Hippocampal formation (tissue), 2 donors: Measurements from ENCODE around the gene OR5AU1.

Source experiments
- DNase-seq, 2 donors: peaks; one replicate each; lab custom pipeline; 2025; lab: John Stamatoyannopoulos, UW

The OR5AU1 gene

DNA sequence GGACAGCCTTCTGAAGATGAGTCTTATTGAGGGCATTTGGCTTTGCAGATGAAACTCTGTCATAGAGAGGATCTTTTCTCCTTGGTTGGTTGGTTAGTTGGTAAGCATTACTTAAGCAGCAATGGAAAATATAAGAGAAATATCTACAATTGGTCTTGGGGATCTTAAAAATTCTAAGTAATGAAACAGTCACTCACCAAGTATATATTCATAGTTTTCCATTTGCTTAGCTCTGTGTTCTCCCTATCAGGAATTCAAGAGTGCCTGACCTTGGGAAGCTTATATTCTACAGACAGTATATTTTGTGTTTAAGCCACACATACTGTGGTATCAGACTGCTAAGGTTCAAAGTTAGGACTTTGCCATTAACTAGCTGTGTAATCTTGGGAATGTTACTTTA is at the start of gene OR5AU1:
OR5AU1 (minus strand) TSS at position 101 of the 400 bp plus-strand sequence. CDS start 191 bp downstream, outside the sequence.
- no peak for DNase-seq

DNA sequence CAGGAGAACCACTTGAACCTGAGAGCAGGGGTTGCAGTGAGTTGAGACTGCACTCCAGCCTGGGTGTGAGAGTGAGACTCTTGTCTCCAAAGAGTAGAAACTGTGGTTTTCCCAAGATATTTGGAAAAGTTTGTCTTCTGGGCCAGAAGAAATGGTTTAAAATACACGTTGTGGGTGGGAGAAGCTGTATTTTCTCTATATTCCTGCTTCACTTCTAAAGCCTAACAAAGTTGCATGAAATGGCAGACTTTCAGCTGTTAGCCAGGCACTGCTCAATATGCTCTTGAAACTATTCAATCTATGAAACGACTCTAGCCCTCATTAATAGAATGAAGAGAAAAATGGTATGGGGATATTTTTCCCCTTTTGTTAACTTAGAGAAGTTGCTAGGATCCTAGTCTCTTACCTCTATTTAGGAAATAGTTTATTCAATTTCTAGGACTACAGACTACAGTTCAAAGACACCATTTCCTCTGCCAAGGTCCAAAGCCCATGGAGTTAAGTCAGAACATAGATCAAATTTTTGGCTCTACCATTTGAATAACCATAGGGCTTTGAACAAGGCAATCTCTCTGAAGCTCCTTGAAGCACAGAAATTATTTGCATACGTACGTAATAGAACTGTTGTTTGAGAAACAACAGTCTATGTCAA is 49.3 kb upstream of the OR5AU1 start:
- DNase-seq, result no peak

DNA sequence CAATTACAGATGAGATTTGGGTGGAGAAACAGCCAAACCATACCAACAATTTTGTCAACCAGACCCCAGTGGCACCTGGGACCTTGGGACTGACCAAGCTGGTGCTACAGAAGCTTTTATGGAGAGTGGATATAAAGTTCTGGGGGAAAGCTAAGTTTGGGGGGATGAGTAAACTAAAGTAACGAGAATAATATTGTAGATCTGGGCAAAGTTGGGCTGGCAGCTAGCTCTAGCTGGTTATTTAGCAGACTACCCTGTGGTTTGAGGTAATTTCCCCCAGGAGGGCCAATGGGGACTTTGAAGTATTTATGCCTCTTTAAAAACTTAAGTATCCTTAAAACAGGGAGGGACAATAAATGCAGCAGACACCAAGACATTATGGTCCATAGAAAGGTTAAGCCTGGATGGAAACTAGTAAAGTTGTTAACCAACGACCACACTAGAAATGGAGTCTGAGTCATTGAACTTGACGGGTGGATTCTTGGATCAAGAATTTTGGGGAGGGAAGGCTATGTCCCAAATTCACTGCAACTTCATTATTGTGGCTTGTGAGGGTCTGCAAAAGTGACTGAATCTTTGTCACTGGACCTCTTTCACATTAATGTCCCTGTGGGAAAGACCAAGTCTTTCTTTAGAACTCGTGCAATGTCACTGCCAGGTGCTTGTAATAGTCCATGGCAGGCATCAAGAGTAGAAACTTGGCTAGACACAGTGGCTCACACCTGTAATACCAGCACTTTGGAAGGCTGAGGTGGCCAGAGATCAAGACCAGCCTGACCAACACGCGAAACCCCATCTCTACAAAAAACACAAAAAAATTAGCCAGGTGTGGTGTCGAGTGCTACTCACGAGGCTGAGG is 48.5 kb upstream of the OR5AU1 start:
- DNase-seq, result no peak

DNA sequence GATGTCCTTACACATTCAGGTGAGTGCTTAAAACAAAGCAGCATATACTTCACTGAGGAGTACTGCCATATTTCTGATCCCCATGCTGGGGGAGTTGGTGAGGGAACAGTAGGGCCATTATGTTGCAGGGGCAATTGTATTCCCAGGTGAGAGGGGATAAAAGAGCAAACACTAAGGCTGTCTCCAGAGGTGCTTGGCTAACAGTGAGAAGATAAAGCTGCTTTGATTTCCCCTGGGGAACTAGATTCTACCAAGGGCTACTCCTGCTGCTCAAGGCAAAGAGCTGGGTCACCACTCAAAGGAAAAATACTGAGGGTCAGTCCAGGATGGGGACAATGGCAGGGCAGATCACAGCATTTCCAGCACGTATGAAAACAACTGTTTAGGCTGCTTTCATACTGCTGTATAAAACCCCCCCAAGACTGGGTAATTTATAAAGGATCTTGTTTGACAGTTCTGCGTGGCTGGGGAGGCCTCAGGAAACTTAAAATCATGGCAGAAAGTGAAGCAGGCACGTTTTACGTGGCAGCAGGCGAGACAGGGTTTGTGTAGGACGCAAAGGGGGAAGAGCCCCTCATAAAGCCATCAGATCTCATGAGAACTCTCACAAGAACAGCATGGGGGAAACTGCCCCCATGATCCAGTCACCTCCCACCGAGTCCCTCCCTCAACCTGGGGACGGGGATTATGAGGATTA is 47.8 kb upstream of the OR5AU1 start:
- no peak for DNase-seq

DNA sequence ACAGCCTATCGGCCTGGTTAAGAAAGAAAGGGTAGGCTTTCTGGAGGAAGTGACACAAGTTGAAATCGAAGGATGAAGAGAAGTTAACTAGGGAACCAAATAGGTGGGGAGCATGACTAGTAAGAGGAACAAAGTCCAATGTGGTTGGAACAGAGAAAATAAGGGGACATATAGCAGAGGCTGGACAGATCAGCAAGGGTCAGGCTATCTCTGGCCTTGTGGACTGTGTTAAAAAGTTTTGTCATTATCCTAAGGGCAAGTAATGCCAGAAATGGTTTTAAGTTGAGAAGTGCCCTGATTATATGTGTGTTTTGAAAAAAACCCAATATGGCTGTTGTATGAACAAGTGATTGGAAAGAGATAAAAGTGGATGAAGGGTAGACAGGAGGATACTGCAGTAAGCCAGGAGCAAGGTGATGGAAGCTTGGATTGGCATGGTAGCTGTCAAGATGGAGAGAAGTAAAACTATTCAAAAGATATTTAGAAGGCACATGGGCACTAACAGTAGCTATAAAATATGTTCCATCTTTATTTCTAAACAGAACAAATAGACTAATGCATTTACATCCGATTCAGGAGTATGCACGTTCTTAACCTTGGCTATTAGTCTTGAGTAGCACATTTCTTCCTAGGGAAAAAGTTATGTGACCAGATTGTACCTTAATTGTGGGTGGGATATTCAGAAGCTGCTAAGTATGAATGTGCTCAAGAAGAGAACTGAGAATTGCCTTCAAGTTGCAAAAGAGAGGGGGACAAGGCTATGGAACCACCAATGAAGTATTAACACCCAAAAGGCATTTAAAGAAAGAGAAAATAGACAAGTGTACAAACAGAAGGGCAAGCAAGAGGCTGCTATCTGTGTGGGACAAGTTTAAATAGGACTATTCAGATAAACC is 46.8 kb upstream of the OR5AU1 start:
- no peak for DNase-seq

DNA sequence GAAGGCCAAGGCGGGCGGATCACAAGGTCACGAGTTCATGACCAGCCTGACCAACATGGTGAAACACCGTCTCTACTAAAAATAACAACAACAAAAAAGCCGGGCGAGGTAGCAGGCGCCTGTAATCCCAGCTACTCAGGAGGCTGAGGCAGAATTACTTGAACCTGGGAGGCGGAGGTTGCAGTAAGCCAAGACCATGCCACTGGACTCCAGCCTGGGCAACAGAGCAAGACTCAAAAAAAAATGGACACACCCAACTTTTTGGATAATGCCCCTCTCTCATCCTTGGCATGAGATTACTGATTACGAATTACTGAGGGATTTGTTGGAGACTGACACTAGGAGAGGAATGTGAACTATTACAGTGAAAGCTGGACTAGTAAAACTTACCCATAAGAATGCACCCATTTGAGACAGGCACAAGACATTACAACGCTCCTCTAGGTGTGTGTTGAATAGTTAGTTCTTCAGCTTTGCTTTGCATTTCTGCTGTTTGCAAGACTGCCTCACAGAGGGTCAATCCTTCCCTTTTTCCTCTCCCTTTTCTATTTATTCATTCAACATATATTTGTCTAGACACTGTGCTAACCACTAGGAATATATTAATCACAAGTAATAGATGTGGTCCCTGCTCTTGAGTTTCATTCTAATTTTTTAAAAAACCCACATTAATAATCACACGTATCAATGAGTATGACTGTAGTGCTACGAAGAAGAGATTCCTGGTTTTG is 46.0 kb upstream of the OR5AU1 start:
- DNase-seq, result no peak

DNA sequence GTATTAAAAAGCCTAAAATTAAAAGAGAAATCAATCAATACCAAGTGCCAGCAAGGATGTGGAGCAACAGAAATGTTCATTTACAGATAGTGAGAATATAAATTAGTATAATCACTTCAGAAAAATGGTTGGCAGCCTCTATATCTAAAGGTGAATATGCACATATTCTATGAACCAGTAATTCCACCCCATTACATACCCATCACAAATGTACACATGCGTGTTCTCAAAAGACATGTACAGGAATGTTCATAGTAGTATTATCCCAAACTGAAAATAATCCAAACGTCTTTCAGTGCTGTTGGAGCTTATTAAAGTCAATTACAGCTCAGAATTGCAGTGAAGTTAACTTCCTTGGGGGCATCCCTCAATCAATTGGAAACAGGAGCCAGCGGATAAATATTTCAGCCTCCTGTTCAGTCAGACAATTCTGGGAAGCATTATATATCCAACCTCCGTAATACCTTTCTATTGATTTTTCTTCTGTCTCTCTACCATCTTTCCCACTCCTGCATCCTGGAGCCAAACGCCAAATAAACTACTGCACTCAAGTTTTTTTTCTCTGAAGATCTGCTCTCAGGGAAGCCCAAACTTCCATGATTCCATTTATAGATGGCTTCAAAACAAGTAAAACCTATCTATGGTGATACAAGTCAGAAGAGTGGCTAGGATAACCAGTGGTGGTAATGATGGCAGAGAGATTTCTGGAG is 45.0 kb upstream of the OR5AU1 start:
- DNase-seq, result no peak

DNA sequence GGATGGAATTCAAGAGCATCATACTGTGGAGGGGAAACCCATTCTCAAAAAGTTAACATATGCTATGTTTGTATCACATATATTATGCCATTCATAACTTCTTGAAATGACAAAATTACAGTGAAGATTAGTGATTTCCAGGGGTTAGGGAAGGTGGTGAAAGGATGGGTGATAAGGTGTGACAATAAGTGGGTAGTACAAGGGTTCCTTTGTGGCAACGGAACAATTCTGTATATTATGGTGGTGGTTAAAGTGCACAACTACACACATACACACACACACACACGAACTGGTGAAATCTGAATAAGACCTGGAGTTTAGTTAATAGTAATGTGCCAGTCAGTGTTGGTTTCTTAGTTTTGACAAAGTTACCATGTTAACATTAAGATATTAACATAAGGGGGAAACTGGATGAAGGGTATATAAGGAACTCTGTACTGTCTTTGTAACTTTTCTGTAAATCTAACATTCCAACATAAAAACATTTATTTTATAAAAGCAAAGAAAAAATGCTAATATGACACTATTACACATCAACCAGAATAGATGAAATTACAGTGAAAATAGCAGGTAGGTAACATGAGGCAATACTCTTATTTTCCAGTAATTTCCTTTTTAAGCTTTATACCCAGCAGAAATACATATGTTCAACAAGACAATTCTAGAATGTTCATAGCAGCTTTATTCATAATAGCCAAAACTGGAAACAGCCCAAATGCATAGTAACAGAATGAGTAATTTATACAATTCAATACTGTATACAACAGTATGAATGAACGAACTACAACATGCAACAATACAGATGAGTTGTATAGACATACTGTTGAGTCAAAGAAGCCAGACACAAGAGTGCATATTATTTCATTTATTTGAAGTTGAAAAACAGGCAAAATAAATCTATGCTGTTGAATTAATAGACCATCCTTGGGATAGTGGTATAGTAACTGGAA is 44.0 kb upstream of the OR5AU1 start:
- DNase-seq, result no peak

DNA sequence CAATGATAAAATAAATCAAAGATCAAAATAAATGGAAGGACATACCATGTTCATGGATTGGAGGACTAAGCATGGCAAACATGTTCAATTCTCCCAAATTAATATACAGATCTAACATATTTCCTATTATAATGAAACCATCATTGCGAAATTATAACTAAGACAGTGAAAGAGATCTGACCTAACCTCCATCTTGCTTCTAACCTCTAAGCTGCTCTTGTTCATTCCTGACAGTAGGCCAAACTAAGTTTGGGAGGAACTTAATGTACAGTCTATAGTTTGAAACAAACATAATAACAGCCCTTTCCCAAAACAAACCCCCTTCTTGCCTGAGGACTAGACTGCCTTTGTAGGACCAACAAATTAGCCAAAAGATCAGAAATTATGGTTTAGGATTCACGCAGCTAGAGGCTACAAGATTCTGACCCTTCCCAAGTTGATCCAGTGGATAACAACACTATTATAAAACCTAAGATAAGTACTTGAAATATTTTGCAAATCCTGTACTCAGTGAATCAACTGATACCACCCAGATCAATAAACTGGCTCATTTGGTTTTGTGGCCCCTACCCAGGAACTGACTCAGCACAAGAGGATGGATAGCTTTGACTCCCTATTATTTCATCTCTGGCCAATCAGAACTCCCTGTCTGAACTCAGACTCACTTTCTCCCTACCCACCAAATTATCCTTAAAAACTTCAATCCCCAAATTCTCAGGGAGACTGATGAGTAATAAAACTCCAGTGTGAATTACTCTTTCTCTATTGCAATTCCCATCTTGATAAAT is 41.7 kb upstream of the OR5AU1 start:
- DNase-seq, result no peak

DNA sequence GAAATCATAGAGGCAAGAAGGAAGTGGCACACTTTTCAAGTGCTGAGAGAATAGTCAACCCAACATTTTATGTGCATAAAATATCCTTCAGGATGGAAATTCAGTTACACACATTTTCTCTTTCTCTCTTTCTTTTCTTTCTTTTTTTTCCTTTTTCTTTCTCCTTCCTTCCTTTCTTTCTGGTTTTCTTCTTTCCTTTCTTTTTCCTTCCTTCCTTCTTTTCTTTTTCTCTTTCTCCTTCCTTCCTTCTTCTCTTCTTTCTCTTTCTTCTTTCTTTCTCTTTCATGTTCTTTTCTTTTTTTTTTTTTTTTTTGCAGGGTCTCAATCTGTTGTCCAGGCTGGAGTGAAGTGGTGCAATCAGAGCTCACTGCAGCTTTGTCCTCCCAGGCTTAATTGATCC is 38.7 kb upstream of the OR5AU1 start:
- DNase-seq, result no peak

DNA sequence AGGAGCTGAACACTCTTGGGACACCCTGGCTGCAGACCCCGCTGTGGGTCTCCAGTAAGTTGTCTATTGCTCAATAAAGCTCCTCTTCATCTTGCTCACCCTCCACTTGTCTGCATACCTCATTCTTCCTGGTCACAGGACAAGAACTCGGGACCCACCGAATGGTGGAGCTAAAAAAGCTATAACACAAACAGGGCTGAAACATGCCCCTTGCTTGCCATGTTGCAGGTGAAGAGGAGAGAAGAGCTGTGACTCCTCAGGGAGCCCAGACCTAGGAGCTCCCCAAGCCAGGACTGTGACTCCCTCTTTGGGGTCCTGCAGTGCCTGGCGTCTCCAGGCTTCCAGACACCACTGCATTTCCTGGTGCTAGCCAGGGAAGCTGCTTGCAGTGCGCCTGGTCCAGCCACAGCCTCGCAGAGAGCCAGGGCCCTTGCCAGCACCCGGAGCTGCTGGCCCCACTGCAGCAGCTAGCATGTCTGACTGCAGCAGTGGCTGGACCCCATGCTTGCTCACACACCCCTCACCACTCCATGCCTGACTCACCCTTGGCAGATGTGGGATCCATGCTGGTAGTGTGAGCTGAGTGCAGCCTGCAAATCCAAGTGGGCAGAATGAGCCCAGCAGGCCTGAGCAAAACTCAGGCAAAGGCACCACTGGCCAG is 37.1 kb upstream of the OR5AU1 start:
- DNase-seq, result no peak

DNA sequence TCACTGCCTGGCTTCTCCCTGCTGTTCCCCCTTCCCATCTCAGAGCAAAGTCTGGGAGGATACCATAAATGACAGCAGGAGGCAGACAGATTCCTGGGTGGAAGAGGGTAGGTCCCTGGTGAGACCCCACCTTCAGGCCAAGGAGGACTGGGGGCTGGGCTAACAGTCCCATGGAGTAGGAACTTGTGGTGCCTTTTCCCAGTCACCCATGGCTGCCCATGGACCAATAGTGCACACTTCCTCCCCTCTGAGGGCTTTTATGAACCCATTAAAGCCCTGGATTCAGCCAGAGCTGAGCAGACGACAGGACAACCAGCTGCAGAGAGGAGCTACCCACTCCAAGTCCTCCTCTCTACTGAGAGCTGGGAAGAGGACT is 36.6 kb upstream of the OR5AU1 start:
- DNase-seq, result no peak

DNA sequence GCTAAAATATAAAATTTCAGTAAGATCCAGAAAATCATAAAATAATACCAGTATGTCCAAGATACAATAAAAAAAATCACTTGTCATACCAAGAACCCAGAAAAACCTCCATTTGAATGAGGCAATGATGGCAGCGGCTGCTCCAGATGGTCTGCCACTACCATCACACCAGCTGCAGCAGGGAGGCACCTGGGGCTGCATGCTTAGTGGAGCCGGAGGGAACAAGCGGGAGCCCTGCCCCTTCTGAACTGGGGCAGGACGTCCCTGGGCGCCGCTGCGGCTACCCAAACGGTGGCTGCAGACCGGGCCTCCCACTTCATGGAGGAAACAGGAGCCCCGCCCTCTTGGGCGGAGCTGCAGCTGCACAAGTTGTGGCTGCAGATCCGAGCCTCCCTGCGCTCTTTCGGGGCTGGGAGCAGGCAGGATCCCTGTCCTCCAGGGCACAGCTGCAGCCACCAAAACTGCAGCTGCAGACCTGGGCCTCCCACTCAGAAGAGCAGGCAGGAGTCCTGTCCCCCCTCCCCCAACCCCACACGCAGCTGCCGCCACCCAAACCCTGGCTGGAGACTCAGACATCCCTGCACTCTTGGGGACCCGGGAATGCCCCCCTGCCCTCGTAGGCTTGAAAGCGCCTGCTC is 36.1 kb upstream of the OR5AU1 start:
- peak in 1 of 2 donors; percentile 35 for DNase-seq

DNA sequence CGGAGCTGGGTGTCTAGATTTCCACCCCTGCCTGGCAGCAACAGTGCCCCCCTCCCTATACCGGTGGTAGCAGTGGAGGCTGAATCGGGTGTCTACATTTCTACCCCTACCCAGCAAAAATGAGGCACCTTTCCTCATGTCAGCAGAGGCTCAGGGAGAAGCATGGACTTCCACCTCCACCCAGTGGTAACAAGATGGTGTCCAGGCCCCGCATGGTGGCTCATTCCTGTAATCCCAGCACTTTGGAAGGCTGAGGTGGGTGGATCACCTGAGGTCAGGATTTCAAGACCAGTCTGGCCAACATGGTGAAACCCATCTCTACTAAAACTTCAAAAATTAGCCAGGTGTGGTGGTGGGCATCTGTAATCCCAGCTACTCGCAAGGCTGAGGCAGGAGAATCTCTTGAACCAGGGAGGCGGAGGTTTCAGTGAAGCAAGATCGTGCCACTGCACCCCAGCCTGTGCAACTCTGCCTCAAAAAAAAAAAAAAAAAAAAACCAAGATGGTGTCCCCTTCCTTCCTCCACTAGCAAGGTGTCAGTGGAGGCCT is 35.5 kb upstream of the OR5AU1 start:
- DNase-seq, result no peak

DNA sequence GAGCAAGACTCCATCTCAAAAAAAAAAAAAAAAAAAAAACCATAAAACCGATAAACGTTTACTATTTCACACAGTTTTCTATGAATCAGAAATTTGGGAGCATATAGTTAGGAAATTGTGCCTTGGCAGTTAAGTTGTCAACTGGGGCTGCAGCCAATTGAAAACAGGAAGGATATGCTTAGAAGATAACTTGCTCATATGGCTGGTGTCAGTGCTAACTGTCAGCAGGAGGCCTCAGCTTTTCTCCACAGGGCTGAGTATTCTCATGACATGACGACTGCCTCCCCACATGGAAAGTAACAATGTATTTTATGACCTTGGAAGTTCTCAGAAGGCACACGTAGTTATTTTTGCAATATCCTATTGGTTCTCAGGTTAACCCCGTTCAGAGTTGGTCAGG is 29.6 kb upstream of the OR5AU1 start:
- no peak for DNase-seq

DNA sequence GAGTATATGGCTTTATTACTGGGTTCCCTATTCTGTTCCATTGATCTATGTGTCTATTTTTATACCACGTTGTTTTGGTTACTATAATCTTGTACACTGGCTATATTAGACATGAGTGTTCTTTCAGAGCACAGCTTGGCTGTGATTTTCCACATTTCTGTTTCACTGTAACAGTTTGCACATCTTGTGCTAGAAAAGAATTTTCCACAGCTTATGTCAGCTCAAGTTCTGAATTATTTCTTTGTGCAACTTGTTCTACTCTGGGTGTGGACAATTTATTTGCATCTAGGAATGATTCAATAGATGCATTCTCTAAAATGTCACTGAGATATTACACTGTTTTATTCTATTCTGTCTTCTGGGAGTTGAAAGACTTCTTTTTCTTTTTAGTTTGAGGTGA is 28.4 kb upstream of the OR5AU1 start:
- no peak for DNase-seq

DNA sequence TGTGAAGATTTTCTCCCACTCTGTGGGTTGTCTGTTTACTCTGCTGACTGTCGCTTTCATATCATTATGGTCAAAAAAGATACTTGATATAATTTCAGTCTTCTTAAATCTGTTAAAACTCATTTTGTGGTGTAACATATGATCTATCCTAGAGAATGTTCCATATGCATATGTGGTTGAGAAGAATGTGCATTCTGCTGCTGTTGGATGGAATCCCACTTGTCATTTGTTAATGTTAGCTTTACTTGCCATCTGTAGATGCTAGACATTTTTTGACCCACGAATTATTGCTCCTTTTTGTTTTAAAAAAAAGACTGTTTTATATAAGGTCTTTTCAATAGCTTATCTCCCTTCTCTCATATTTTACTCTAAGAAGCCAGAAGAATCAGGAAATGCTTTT is 26.3 kb upstream of the OR5AU1 start:
- no peak for DNase-seq
